Activated CD8-positive, alpha-beta T cell treated with anti-CD3 and anti-CD28 coated beads for 36 hours (primary cell): ENCODE measurements around the gene HAT1. TPM values are rescaled to one million over a fixed set of nuclear protein-coding genes. Genes with fewer than 3 reads are reported as not detected.

ENCODE experiments used
- ATAC-seq: fragments of 200-7000 bp; cut with Tn5 transposase; one replicate; pipeline ENCODE4 v1.10.0; 2021; ENCODE audit warnings: mild to moderate bottlenecking, moderate library complexity
- CTCF ChIA-PET: fragments of 350-600 bp; sonication (Branson Sonifier 250); formaldehyde crosslinking; loops from one replicate; lab custom pipeline; 2021; ENCODE audit warnings: antibody characterized with exemption; lab: Charles Lee
- POLR2A ChIA-PET: fragments of 350-600 bp; sonication (Branson Sonifier 250); formaldehyde crosslinking; loops from one replicate; lab custom pipeline; 2021; ENCODE audit warnings: antibody characterized with exemption; lab: Charles Lee
- DNase-seq: peaks from one replicate; pipeline ENCODE4 v3.0.0-alpha.2; 2020
- H3K27ac Mint-ChIP-seq: one replicate; pipeline ENCODE4 v1.8.0; 2021; ENCODE audit warnings: mild to moderate bottlenecking, mixed read lengths
- H3K27me3 Mint-ChIP-seq: one replicate; pipeline ENCODE4 v1.8.0; 2021; ENCODE audit warnings: mixed read lengths
- H3K36me3 Mint-ChIP-seq: one replicate; pipeline ENCODE4 v1.8.0; 2021; ENCODE audit warnings: low read depth, mixed read lengths
- H3K4me1 Mint-ChIP-seq: one replicate; pipeline ENCODE4 v1.8.0; 2021; ENCODE audit warnings: low read depth, mixed read lengths
- H3K4me3 Mint-ChIP-seq: one replicate; pipeline ENCODE4 v1.8.0; 2021; ENCODE audit warnings: mild to moderate bottlenecking, moderate library complexity, mixed read lengths
- H3K9me3 Mint-ChIP-seq: one replicate; pipeline ENCODE4 v1.8.0; 2021; ENCODE audit warnings: mixed read lengths
- CTCF ChIP-seq: fragments of 200-600 bp; IDR thresholded peaks from one replicate; pipeline ENCODE4 v1.8.0; 2022; ENCODE audit warnings: antibody characterized with exemption, mild to moderate bottlenecking
- intact Hi-C: fragments of 100-400 bp; cut with micrococcal nuclease; formaldehyde crosslinking; loops from one replicate; pipeline ENCODE4 v1.10.0; 2022
- total RNA-seq, 2 experiments: library from RNA; stranded (reverse); gene quantifications; one replicate each; pipeline ENCODE4 v1.2.3, GENCODE V29; 2021

HAT1 gene
- total RNA-seq, 2 experiments from 2014 or later = 75.2 to 79.4 TPM

GRCh38 chr2:171956135-171956825 lies 34.0 kb downstream of the HAT1 start:
- Mint-ChIP-seq H3K27ac (no peak overlapping the region), H3K36me3 (peaks cover 23% of the 10 kb centered on the region), H3K4me3 (no peak overlapping the region), H3K27me3 (no peaks in the 10 kb centered on the region), H3K9me3 (no peaks in the 10 kb centered on the region), H3K4me1 (peaks cover 28% of the 10 kb centered on the region)
- TF ChIP-seq CTCF = no peak
- intact Hi-C loops = no loop called here
- DNase-seq (no peak), ATAC-seq (no peak)
- POLR2A ChIA-PET = interaction anchor here (1.8 kb wide), 1 partner anchor 20 kb away, joined by 4 read pairs; no protein-coding TSS in a partner anchor
- CTCF ChIA-PET = interaction anchor here (1.4 kb wide), 1 partner anchor 16 kb away, joined by 3 read pairs; no protein-coding TSS in a partner anchor

- ChIA-PET CTCF (interaction anchor here (1.4 kb wide), 1 partner anchor 17 kb away, joined by 3 read pairs; no protein-coding TSS in a partner anchor), POLR2A (interaction anchor here (1.8 kb wide), 1 partner anchor 21 kb away, joined by 4 read pairs; no protein-coding TSS in a partner anchor)
- TF ChIP-seq CTCF = no peak
- Mint-ChIP-seq H3K9me3 (no peaks in the 10 kb centered on the region), H3K36me3 (peaks cover 23% of the 10 kb centered on the region), H3K4me3 (no peak overlapping the region), H3K27me3 (no peaks in the 10 kb centered on the region), H3K4me1 (peaks cover 29% of the 10 kb centered on the region), H3K27ac (no peak overlapping the region)
- DNase-seq (no peak), ATAC-seq (no peak)
- intact Hi-C loops = no loop called here
Measured at GRCh38 chr2:171957061-171957460, 34.8 kb downstream of the HAT1 start.

- ChIA-PET CTCF (interaction anchor here (1.1 to 1.3 kb wide), 2 partner anchors 10 to 148 kb away, joined by 3 read pairs; no protein-coding TSS in a partner anchor), POLR2A (no interaction called here)
- Mint-ChIP-seq H3K4me1 (peaks cover 32% of the 10 kb centered on the region), H3K27ac (no peak overlapping the region), H3K36me3 (peaks cover 23% of the 10 kb centered on the region), H3K4me3 (no peak overlapping the region), H3K27me3 (no peaks in the 10 kb centered on the region), H3K9me3 (no peaks in the 10 kb centered on the region)
- DNase-seq (no peak), ATAC-seq (no peak)
- intact Hi-C loops = no loop called here
- no peak for TF ChIP-seq CTCF
Measured at GRCh38 chr2:171958475-171958874, 36.2 kb downstream of the HAT1 start.

- intact Hi-C loops = no loop called here
- H3K27me3 Mint-ChIP-seq = no peaks in the 10 kb centered on the region
- DNase-seq (no peak), ATAC-seq (no peak)
- H3K36me3 Mint-ChIP-seq = peaks cover 16% of the 10 kb centered on the region
- H3K9me3 Mint-ChIP-seq = no peaks in the 10 kb centered on the region
- peaks cover 31% of the 10 kb centered on the region for H3K4me1 Mint-ChIP-seq
- TF ChIP-seq CTCF = no peak
- H3K27ac Mint-ChIP-seq = no peak overlapping the region
- ChIA-PET CTCF (interaction anchor here (0.9 kb wide), 2 partner anchors 143 to 256 kb away, joined by 3 read pairs; partner anchors contain the start of gene DLX2), POLR2A (interaction anchor here (0.8 kb wide), 1 partner anchor 132 kb away, joined by 4 read pairs; no protein-coding TSS in a partner anchor)
- no peak overlapping the region for H3K4me3 Mint-ChIP-seq
Measured at GRCh38 chr2:171959998-171960397, 37.7 kb downstream of the HAT1 start.

GRCh38 chr2:171960570-171960969 lies 38.3 kb downstream of the HAT1 start:
- ATAC-seq = no peak
- Mint-ChIP-seq H3K27me3 (no peaks in the 10 kb centered on the region), H3K36me3 (peaks cover 14% of the 10 kb centered on the region), H3K27ac (no peak overlapping the region), H3K4me1 (peaks cover 32% of the 10 kb centered on the region), H3K4me3 (no peak overlapping the region), H3K9me3 (no peaks in the 10 kb centered on the region)
- POLR2A ChIA-PET = no interaction called here
- TF ChIP-seq CTCF = no peak
- intact Hi-C loops = no loop called here
- DNase-seq = no peak
- CTCF ChIA-PET = interaction anchor here (0.9 kb wide), 1 partner anchor 257 kb away, joined by 3 read pairs; no protein-coding TSS in a partner anchor
